Activated naive CD4-positive, alpha-beta T cell treated with anti-CD3 and anti-CD28 coated beads for 36 hours (primary cell): Measurements from ENCODE around the gene MTERF1. TPM values are rescaled to one million over a fixed set of nuclear protein-coding genes. Genes with fewer than 3 reads are reported as not detected.

ENCODE experiments used
- total RNA-seq, 2 experiments: library from RNA; stranded (reverse); gene quantifications; one replicate each; pipeline ENCODE4 v1.2.3, GENCODE V29; 2021

The MTERF1 gene
- total RNA-seq, 2 experiments from 2014 or later: 13.7 to 16.7 TPM

Other genes with a start within 250 kb of the MTERF1 start
- 10 to 100 TPM; 20.0 to 26.2 TPM for gene AKAP9, start 60.2 kb upstream of the MTERF1 start, total RNA-seq